ENCODE data around the gene RAD51B.
"Not testable (repeated sequence)": the region's sequence is repeated elsewhere in the genome, so short reads cannot be mapped to it uniquely, and the experiment has no call there.

The RAD51B gene

DNA sequence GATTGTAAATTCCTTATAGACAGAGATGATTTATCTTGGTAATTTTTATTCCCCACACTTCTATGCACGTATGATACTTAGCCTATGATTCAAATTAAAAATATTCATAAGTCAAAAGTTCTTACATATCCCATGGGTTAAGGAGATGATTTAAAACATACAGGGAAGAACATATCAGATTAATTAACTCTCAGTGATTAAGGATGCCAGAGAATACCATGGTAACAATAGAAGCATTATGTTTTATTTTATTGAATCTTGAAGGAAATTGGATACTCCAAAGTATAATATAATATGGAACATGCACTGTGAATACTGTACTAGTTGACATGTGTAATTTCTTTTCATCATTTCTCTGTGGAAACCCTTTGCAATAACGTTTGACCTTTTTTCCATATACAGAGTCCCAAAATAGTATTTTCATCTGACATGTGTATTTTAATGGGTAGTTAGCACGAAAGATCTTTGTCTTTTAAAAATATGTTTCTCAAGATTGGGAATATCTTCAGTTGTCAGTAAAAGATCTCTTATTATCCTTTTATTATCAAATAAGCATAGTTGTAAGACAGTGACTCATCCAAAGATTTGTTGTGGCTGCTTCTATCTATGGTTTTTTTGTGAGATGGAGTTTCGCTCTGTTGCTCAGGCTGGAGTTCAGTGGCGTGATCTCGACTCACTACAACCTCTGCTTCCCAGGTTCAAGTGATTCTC lies 166.7 kb downstream of the RAD51B start:
- DNase-seq (ENCODE audit: low spot score), result no peak

DNA sequence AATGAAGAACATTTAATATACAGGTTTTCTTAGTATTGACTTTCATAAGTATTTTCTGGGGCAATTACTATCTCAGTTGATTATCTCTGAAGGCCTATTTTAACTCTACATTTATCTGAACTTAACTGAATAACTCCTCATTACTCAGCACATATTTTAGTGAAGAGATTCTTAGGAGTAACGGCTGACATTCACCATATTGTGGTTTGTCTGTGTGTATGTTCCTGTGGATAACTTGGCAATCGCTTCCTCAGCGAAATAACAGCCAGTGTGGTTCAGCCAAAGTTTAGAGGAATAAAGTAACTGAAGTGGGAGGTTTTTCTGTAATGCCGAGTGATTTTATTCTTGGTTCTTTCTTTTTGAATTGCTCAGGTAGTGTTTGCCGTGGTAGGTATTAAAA lies 168.0 kb downstream of the RAD51B start:
- DNase-seq (ENCODE audit: low spot score), result no peak

DNA sequence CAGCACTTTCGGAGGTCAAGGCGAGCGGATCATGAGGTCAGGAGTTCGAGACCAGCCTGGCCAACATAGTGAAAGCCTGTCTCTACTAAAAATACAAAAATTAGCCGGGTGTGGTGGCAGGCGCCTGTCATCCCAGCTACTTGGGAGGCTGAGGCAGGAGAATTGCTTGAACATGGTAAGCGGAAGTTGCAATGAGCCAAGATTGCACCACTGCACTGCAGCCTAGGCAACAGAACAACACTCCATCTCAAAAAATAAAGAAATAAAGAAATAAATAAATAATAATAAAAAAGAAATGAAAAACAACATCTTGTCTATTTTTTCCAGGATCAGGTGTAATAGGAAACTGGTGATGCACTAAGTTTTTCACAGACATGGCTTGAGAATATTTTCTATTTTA lies 168.6 kb downstream of the RAD51B start:
- not testable (repeated sequence) for DNase-seq (ENCODE audit: low spot score)

DNA sequence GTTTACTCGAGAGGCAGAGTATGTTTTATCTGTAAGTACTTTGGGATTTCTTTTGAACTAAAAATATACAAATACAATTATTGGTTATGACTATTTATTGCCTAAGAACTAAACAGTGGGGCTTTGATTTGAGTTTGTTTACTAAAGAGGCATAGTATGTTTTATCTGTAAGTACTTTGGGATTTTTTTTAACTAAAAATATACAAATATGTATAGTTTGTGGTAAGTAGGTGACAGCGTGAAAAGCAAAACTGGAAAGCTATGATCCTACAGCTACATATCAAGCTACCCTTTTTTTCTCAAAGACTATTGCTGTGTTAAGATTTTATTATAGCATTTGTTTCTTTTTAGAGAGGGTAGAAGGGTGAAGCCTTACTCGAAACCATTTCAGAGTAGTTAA lies 171.0 kb downstream of the RAD51B start:
- DNase-seq (ENCODE audit: low spot score), result no peak

DNA sequence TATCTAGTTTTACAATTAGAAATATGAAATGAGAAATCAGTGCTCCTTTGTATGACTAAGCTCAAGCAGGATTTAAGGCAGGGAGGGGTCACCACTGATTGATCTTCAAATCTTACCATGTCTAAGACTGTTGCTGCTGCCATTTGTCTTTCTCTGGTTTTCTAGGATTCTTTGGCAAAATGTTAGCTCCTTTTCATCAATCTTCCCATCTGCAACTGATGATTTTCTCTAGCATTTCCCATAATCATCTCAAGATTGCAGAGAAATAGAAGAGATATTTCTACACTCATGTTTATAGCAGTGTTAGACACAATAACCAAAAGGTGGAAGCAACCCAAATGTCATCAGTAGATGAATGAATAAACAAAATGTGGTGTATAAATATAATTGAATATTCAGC lies 175.0 kb downstream of the RAD51B start:
- no peak for DNase-seq (ENCODE audit: low spot score)

DNA sequence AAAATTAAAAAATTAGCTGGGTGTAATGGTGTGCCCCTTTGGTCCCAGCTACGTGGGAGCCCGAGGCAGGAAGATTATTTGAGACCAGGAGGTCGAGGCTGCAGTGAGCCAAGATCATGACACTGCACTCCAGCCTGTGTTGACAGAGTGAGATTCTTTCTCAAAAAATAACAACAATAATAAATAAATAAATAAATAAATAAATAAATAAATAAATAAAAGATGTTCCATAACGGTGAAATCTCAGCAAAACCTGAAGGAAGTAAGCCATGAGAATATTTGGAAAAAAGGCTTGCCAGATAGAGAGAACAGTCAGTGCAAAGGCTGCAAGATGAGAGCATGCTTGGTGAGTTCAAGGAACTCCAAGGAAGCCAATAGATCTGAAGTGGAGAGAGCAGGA lies 176.7 kb downstream of the RAD51B start:
- no peak for DNase-seq (ENCODE audit: low spot score)

DNA sequence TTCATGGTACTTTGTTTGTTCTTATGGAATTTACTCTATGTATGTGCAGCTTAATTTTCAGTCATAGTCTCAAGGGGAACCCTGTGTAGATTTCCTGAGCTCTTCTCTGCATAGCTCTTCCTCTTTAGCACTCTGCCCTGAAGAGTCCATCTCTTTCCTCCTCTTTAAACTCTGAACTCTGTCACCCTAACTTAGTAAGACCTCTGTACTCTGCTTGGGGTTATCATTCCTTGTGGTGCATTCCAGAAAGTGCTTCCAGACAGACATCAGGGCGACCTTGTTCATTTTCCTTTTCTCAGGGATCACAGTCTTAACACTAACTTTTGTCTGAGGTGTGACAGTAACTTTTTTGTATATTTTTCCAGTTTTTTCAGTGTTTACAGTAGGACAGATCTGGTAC lies 179.3 kb downstream of the RAD51B start:
- no peak for DNase-seq (ENCODE audit: low spot score)

DNA sequence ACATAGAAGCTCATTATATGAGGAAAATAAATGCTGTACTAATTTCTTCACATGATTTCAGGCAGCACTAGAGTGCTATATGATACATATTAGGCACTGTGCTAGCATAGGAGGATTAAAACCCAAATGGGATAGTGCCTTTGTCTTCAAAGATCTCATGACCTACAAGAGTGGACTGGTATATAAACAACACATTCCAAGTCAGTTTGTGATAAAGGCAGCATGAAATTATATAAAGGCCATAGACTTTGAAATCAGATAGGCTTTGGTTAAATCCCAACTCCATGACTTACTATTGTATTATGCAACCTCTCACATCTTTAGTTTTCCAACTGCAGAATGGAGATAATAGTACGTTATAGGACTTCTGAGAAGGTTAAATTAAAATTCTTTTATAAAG lies 179.7 kb downstream of the RAD51B start:
- no peak for DNase-seq (ENCODE audit: low spot score)

DNA sequence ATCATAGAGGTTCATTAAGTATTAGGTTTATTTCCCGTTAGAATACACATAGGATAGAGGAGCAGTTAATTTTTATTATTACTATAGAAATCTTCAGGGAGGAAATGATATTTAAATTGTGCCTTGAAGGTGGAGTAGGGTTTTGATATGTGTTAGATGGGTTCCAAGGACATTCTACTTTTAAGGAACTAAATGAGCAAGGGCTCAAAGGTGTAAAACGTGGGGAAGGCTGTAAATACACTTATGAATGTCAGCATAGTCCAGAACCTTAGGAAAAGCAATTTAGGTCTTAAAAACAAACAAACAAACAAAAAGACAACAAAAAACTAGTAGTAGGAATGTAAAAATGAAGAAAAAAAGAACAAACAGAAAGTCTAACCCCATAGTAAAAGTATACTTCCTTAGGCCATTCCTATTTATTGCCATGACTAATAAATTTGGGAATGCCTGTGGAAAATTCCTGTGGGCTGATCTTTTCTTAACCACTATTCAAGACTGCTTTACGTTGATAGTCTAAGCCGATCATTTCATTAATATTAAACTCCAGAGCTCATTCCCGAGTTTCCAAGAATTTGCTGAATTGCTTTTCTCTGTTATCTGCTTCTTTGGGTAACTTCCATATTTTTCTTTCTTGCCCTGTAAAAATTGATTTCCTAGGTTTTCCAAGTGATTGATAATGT lies 180.3 kb downstream of the RAD51B start:
- no peak for DNase-seq (ENCODE audit: low spot score)

DNA sequence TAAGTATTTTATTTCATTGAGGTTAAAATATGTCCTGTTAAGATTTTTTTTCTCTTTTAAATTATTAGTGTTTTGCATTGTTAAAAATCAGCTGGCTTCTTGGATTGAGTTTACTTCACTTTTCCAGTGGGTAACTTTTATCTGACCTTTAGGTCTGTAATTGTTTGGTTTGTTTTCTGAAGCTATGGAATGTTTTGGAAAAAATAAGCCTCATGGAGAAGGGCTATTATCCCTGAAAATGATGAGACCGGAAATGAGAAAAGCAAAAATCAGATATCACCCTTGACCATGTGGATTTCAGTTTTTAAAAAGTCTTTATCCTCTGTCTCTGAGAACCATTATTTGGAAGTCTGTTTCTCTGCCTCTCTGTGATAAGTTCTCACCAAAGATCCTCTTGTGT lies 180.9 kb downstream of the RAD51B start:
- DNase-seq (ENCODE audit: low spot score), result no peak

DNA sequence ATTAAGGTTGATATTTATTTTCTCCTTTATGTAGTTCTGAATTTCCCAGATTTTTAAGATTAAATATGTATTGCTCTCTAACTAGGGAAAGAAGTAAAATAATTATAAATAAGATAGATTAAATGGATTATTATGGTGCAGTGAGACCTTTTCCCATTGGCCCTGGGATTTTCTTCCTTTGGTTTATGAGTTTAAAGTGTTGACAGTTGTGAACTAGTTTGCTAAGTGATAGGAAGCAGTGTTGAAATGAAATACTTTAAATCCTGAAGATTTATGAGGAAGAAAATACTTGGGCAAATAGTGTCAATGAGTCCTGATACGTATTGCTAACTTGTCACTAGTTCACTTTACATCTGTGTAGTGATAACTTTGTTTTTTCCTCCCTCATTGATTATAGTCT lies 188.9 kb downstream of the RAD51B start:
- DNase-seq (ENCODE audit: low spot score), result no peak

DNA sequence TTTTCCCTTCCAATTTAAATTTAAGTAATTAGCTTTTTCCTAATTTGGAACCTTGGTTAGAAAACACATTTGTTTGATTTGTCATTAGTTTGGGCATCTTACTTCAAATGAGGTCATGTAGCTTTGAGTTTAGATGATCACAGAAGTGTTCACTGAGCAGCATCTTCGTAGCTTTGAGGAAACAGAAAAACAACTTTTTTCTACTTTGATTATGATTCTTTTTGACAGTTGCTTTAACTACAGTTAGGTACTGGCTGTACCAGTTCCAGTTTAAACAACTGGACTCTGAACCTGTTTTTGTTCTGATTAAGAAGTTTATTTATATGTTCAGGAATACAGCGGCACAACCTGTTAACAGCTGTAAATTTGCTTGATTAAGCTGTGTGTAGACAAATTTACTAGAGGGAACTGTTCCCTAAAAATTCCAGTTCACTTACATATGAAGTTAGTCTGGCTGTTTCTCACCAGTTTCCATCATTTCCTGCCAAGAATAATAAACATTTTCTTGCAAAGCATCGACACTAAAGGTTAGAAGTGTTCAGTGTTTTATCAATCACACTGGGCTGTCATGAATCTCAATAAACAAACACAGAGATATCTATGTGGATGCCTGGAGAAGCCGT lies 191.9 kb downstream of the RAD51B start:
- DNase-seq (ENCODE audit: low spot score), result no peak

DNA sequence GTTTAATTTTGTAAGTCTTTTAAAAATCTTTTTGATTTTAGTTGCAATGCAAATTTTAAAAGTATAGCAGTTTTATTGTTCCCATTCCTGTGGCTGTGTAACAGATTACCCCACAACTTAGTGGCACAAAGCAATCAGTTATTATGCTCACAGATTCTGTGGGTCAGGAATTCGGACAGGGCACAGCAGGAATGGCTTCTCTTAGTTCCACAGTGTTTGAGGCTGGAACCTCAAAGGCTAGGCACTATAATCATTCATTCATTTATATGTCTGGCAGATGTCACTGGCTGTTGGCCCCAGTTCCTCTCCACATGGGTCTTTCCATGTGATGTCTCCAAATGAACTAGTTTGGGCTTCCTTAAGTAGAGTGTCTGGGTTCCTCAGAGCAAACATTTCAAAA lies 193.3 kb downstream of the RAD51B start:
- DNase-seq (ENCODE audit: low spot score), result no peak

DNA sequence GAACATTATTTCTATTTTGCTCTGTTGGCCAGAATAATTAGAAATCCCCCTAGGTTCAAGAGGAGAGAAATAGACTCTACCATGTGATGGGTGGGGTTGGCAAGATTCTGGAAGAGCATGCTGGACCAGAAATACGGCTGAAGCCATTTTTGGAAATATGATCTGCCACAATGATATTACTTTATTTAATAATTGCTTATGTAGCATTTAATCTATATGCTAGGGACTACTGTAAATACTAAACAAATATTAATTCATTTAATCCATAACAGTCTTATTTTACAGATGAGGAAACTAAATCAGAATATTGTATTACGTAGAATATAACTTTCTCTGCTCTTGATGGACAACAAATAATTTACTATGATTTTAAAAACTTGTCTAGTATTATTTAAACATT lies 193.7 kb downstream of the RAD51B start:
- DNase-seq (ENCODE audit: low spot score), result no peak

DNA sequence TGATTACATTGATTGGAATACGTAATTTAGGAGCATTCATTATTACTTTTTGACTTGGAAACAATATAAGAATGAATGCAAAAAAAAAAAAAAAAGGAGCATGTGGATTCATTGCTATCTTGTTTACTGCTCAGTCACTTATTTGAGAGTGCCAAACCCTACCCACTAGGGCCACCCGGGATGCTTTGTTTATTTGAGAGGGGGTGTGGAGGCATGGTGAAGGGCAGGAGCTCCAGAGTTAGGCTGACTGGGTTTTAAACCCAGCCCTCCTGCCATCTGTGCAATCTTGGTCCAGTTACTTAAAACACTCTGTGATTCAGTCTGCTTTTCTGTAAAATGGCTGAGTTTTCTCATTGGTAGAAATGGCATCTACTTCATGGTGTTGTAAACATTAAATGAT lies 195.2 kb downstream of the RAD51B start:
- no peak for DNase-seq (ENCODE audit: low spot score)

DNA sequence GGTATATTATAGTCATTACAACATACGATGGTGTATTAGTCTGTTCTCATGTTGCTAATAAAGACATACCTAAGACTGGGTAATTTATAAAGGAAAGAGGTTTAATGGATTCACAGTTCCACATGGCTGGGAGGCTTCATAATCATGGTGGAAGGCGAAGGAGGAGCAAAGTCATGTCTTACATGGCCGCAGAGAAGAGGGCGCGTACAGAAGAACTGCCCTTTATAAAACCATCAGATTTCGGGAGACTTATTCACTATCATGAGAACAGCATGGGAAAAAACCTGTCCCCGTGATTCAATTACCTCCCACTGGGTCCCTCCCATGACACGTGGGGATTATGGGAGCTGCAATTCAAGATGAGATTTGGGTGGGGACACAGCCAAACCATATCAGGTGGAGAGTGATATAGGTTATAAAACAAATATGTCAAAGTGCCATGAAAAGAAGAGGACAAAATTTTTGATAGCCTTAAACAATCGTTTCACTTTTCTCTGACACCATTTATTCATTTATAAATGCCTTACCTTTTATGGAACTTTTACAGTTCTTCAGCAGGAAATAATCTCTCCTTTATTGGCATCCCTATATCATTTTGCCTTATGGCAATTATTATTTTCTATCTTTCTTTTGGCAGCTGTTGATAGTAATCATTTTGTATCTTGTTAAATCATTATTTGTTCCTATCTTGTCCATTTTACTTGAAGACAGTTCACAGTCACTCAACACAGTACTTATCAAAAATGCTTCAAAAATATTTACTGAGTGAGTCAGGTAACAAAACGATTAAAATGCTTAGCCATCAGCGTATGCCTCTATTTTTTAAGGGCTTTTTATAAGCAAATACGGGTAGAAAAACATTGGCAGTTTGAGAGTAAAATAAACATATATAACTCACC lies 196.0 kb downstream of the RAD51B start:
- DNase-seq (ENCODE audit: low spot score), result no peak

DNA sequence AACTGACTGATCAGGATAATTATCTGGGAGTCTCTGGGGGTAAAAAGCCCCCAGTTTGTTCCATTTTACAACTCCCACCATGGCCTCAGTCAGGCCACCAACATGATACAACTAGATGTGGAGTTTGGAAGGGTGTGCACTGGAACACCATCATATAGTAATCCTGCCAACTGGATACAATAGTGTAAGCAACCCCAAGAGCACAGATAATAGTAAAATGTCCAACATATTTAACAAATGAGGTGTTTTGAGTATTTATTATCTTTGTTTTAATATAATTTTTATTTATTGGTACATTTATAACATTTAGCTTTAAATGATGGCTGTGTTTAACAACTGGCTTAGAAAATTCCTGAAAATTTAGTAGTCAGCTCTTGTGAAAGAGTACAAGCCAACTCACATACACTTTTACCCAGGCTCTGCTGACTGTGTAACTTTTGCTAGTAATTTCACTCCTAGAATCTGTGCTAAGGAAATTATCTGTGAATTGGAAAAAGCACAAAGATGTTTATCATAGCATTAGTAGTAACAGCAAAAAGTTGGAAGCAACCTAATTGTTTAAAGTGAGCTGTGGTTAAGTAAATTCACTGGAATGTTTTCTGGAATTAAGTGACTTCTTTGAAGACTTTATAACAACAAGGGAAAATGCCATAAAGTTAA lies 196.8 kb downstream of the RAD51B start:
- no peak for DNase-seq (ENCODE audit: low spot score)

DNA sequence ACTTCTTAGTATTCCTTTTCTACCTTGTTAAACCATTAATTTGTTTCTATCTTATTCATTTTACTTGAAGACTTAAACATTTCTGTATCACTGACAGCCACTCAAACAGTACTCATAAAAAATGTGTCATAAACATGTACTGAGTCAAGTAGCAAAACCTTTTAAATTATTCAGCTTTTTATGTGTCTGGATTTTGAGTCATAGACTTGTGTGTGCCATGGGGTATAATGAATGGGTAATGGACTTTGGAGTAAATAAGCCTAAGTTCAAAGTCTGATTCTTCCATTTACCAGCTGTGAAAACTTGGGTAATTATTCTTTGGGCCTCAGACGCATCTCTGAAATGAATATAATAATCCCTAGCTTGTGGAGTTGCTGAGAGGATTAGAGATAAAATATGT lies 199.0 kb downstream of the RAD51B start:
- no peak for DNase-seq (ENCODE audit: low spot score)

DNA sequence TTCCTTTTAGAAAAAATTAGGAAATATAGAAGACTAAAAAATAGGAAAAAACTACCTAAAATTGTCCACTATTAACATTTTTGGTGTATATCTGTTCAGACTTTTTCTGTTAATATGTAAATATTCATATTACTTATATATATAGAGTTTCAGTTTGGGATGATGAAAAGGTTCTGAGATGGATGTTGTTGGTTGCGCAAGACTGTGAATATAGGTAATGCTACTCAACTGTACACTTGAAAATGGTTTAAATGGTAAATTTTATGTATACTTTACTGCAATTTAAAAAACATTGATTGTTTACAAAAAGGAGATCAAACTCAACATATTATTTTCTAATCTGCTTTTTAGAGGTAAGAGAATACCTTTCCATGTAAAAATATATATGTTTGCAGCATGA lies 200.9 kb downstream of the RAD51B start:
- no peak for DNase-seq (ENCODE audit: low spot score)

DNA sequence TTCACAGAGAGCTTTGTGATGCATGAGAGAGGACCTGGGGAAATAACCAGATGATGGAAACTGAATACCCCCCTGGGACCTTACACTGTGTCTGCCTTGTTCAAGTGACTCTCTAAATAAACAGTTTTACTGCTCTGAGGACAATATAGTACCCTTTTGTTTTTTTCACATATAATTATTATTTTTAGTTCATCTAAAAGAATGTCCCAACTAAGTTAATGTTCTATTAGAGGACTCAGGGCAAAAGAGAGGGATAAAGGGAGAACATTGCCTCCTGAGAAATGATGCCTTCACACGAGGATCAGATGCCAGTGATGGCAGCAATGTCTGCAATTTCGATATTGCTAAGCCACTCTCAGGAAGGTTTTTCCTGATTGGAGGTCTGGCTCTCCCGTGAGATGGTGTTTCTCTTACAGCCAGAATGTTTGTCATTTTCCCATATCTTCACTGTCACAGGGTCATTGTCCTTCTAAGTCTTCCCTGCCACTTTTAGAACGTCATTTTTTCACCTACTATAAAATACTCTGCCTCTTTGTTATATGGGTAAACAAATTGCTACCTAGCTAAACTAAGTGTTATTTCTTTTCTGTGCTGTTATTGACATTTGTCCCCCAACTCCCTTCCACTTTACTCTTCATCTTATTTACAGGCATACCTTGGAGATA lies 201.6 kb downstream of the RAD51B start:
- no peak for DNase-seq (ENCODE audit: low spot score)

DNA sequence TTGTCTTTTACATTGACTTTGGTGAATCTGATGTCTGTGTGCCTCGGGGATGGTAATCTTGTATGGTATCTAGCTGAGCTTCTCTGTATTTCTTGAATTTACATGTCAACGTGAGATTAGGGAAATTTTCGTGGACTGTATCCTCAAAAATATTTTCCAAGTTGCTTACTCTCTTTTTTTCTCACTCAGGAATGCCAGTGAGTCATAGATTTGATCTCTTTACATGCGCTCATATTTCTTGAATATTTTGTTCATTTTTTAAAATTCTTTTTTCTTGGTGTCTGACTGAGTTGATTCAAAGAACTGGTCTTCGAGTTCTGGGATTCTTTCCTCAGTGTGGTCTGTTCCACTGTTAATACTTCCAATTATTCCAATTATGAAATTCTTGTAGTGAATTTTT lies 207.7 kb downstream of the RAD51B start:
- no peak for DNase-seq (ENCODE audit: low spot score)

Measured in CD4-positive, alpha-beta T cell treated with Interleukin-6 at 100 ng/mL for 8 hours (primary cell).